ENCODE measurements around the gene ILF3.
A peak's percentile ranks its signal among the peaks of the same experiment; 100 is the strongest.

ILF3 gene

DNA sequence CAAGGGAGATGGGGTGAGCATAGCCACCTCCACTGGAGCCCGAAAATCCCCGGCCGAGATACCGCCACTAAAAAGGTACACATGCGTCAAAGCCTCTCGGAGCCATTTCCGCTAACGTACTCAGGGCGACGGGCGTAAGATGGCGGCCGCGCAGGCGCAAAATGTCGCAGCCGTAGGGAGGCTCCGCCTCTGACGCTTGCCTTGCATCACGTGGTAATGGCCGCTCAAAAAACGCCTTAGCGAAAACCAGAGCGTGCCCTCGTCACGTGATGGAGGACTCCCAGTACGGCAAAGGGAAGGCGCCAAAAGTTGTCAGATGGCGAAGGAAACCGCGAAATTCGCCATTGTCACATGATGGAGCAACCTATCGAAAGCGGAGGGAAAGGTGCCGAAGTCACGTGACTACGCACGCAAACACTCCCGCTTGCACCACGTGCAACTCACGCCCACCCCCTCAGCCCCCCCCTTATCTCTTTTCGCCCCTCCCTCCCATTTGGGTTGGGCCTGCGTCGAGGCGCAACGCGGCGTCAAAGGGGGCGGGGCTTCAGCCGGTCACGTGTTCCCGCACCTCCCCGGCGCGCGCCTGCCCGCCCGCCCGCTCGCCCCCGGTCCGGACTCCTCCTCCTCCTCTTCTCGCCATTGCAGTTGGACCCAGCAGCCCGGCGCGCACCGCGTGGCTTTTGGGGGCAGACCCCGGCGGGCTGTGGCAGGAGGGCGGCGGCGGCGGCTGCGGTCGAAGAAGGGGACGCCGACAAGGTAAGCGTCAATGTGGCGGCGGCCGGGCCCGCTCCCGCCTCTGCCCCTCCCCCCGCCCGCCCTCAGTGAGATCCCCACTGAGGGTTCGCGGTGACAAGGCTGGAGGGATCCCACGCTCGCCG lies at the start of gene ILF3:
TSS of gene ILF3 (plus strand) at position 615 of the 878 bp plus-strand sequence. CDS start 16,260 bp downstream, outside the sequence.
- peaks cover 3% of the 10 kb centered on the region for H3K27me3 Mint-ChIP-seq
- CTCF ChIA-PET = interaction anchor here (1.0 to 13.3 kb wide), 2 partner anchors 9 to 73 kb away, joined by 4 to 299 read pairs; no protein-coding TSS in a partner anchor

DNA sequence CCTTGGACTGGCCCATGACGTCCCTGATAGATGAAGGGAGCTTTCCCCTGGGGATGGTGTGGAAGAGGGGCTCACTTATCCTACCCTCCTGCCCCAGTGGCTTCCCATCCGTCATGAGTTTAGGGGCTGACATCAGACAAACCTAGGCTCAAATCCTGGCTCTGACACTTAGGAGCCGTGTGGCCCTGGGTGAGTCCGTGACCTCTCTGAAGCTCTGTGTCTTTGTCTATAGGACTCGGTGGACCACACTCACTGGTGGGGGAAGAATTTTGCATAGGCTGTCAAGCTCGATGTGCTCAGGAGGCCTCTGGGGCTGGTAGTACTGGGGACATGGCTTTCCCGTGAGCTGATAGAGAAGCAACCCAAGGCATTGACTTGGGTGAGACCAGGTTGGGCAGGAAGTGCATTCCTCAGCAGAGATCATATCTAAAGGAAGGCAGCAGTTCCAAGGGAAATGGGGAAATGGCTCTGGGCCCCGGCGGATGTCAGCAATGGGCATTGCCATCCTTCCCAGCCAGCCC lies 49.6 kb upstream of the ILF3 start:
- H3K27ac Mint-ChIP-seq = peak overlapping the region; percentile 100
- DNase-seq = peak; percentile 32
- peaks cover 12% of the 10 kb centered on the region for H3K36me3 Mint-ChIP-seq
- H3K9me3 Mint-ChIP-seq = no peaks in the 10 kb centered on the region
- CTCF ChIA-PET = interaction anchor here (2.3 to 4.4 kb wide), 2 partner anchors 23 to 40 kb away, joined by 11 to 29 read pairs; no protein-coding TSS in a partner anchor
- peak overlapping the region; percentile 99 for H3K4me3 Mint-ChIP-seq
- H3K27me3 Mint-ChIP-seq = peaks cover 15% of the 10 kb centered on the region
- peaks cover 35% of the 10 kb centered on the region for H3K4me1 Mint-ChIP-seq

More for the DNA sequence above, at the start of gene ILF3:
- H3K4me1 Mint-ChIP-seq = peaks cover 40% of the 10 kb centered on the region
- peak within 1 kb of the TSS; percentile 98 for H3K27ac Mint-ChIP-seq
- H3K36me3 Mint-ChIP-seq = peaks cover 24% of the 10 kb centered on the region
- DNase-seq = peak; percentile 100
- H3K4me3 Mint-ChIP-seq = peak within 1 kb of the TSS; percentile 93
- no peaks in the 10 kb centered on the region for H3K9me3 Mint-ChIP-seq

GRCh38 chr19:10611907-10612306 lies 42.2 kb upstream of the ILF3 start:
- CTCF ChIA-PET = interaction anchor here (0.8 to 1.7 kb wide), 3 partner anchors 30 to 32 kb away, joined by 3 to 7 read pairs (median 6); no protein-coding TSS in a partner anchor
- Mint-ChIP-seq H3K36me3 (peaks cover 25% of the 10 kb centered on the region), H3K4me1 (peaks cover 29% of the 10 kb centered on the region), H3K4me3 (no peak overlapping the region), H3K27me3 (no peaks in the 10 kb centered on the region), H3K9me3 (no peaks in the 10 kb centered on the region), H3K27ac (no peak overlapping the region)
- no peak for DNase-seq

GRCh38 chr19:10612499-10613119 lies 41.5 kb upstream of the ILF3 start:
- H3K4me1 Mint-ChIP-seq = peaks cover 30% of the 10 kb centered on the region
- DNase-seq = no peak
- H3K27me3 Mint-ChIP-seq = no peaks in the 10 kb centered on the region
- CTCF ChIA-PET = interaction anchor here (1.3 to 1.7 kb wide), 3 partner anchors 31 to 32 kb away, joined by 3 to 7 read pairs (median 6); no protein-coding TSS in a partner anchor
- H3K36me3 Mint-ChIP-seq = peaks cover 25% of the 10 kb centered on the region
- H3K9me3 Mint-ChIP-seq = no peaks in the 10 kb centered on the region
- H3K4me3 Mint-ChIP-seq = no peak overlapping the region
- no peak overlapping the region for H3K27ac Mint-ChIP-seq

DNA sequence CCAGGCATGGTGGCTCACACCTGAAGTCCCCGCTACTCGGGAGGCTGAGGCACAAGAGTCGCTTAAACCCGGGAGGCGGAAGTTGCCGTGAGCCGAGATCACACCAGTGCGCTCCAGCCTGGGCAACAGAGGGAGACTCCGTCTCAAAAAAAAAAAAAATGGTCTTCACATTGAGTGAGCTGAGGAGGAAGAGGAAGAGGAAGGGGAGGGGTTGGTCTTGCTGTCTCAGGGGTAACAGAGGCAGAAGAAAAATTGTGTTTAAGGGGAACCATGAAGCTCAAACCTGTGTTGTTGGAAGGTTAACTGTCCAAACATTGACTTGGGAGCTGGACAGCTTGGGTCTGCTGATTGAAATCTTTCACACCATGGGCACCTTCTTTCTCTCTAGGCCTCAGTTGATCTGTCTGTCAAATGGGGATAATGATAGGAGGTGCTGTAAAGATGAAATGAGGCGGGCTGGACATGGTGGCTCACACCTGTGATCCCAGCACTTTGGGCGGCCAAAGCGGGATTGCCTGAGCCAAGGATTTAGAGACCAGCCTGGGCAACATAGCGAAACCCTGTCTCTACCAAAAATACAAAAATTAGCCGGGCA lies 38.6 kb upstream of the ILF3 start:
- Mint-ChIP-seq H3K9me3 (no peaks in the 10 kb centered on the region), H3K27ac (peak overlapping the region; percentile 81), H3K4me1 (peaks cover 36% of the 10 kb centered on the region), H3K27me3 (no peaks in the 10 kb centered on the region), H3K36me3 (peaks cover 29% of the 10 kb centered on the region), H3K4me3 (no peak overlapping the region)
- CTCF ChIA-PET = no interaction called here
- no peak for DNase-seq

DNA sequence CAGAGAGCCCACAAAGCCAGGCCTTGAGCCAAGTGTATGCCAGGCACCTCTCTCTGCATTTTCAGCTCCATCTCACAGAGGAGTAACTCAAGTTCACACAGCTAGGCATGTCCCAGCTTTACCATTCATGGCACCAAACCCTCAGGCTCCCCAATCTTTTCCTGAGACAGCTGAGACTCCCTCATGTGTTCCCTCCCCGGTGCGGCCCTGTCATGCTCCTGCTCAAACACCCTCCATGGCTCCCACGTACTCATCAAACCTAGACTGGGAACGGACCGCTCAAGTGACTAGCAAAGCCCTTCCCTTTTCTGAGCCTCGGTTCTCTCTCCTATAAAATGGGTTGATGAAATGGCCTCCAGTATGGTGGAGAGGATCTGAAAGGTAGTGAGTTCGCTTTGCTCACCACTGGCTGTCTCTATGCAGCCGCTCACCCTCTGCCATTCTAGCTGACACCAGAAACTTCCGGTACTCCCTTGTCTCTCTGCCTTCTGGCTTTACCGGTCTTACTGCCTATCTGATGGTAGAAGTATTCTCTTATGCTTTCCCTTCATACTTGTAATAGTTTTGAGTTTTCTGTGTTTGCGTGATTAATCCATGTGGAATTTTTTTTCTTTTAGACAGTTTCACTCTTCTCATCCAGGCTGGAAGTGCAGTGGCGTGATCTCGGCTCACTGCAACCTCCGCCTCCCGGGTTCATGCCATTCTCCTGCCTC lies 36.6 kb upstream of the ILF3 start:
- H3K27me3 Mint-ChIP-seq = no peaks in the 10 kb centered on the region
- no peaks in the 10 kb centered on the region for H3K9me3 Mint-ChIP-seq
- peaks cover 40% of the 10 kb centered on the region for H3K36me3 Mint-ChIP-seq
- peak overlapping the region; percentile 73 for H3K27ac Mint-ChIP-seq
- no peak overlapping the region for H3K4me3 Mint-ChIP-seq
- no peak for DNase-seq
- peaks cover 51% of the 10 kb centered on the region for H3K4me1 Mint-ChIP-seq
- CTCF ChIA-PET = interaction anchor here (1.2 to 1.6 kb wide), 2 partner anchors 27 to 36 kb away, joined by 4 to 7 read pairs; no protein-coding TSS in a partner anchor

DNA sequence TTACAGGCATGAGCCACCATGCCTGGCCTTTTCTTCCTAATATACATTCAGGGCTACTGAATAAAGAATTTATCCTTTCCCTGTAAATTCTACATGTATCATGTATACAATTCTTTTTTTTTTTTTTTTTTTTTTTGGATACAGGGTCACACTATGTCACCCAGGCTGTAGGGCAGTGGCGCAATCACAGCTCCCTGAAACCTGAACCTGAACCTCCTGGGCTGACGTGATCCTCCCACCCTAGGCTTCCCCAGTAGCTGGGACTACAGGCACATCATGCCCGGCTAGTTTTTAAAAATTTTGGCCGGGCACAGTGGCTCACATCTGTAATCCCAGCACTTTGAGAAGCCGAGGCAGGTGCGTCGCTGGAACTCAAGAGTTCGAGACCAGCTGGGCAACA lies 35.3 kb upstream of the ILF3 start:
- DNase-seq = no peak

DNA sequence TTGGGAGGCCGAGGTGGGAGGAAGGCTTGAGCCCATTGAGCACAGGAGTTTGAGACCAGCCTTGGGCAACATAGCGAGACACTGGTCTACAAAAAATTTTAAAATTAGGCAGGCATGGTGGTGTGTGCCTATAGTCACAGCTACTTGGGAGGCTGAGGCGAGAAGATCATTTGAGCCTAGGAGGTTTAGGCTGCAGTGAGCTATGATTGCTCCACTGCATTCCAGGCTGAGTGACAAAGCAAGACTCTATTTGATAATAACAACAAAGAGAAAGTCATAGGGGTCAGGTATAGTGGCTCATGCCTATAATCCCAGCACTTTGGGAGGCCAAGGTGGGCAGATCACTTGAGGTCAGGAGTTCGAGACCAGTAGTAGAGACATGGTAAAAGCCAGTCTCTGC lies 33.4 kb upstream of the ILF3 start:
- peaks cover 53% of the 10 kb centered on the region for H3K4me1 Mint-ChIP-seq
- H3K27ac Mint-ChIP-seq = no peak overlapping the region
- no peaks in the 10 kb centered on the region for H3K27me3 Mint-ChIP-seq
- peaks cover 27% of the 10 kb centered on the region for H3K36me3 Mint-ChIP-seq
- H3K9me3 Mint-ChIP-seq = no peaks in the 10 kb centered on the region
- H3K4me3 Mint-ChIP-seq = no peak overlapping the region
- DNase-seq = no peak
- CTCF ChIA-PET = interaction anchor here (1.1 kb wide), 1 partner anchor 40 kb away, joined by 8 read pairs; no protein-coding TSS in a partner anchor

More for the DNA sequence above, 35.3 kb upstream of the ILF3 start:
- Mint-ChIP-seq H3K9me3 (no peaks in the 10 kb centered on the region), H3K27me3 (no peaks in the 10 kb centered on the region), H3K4me3 (no peak overlapping the region), H3K27ac (peak overlapping the region; percentile 33), H3K4me1 (peaks cover 52% of the 10 kb centered on the region), H3K36me3 (peaks cover 33% of the 10 kb centered on the region)
- CTCF ChIA-PET = interaction anchor here (0.7 to 1.1 kb wide), 2 partner anchors 10 to 26 kb away, joined by 3 read pairs; no protein-coding TSS in a partner anchor

GRCh38 chr19:10621966-10622365 lies 32.2 kb upstream of the ILF3 start:
- H3K4me1 Mint-ChIP-seq = peaks cover 53% of the 10 kb centered on the region
- no peaks in the 10 kb centered on the region for H3K9me3 Mint-ChIP-seq
- peak overlapping the region; percentile 59 for H3K27ac Mint-ChIP-seq
- CTCF ChIA-PET = interaction anchor here (0.6 to 1.0 kb wide), 2 partner anchors 22 to 39 kb away, joined by 3 to 4 read pairs; no protein-coding TSS in a partner anchor
- DNase-seq = no peak
- H3K4me3 Mint-ChIP-seq = no peak overlapping the region
- no peaks in the 10 kb centered on the region for H3K27me3 Mint-ChIP-seq
- H3K36me3 Mint-ChIP-seq = peaks cover 30% of the 10 kb centered on the region

DNA sequence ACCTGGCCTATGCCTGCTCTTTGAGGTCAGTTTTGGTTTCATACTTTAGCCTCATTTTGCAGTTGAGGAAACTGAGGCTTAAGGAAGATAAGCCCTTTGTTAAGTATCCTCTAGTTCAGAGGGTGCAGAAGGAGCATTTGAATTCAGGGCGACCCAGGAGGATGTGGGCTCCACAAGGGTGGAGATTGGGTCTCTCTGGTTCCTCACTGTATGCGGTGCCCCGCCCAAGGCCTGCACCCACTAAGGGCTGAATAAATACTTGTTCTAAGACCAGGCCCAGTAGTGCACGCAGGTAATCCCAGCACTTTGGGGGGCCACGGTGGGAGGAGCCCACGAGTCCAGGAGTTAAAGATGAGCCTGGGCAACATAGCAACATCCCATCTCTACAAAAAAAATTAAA lies 29.6 kb upstream of the ILF3 start:
- H3K27ac Mint-ChIP-seq = peak overlapping the region; percentile 88
- peaks cover 47% of the 10 kb centered on the region for H3K4me1 Mint-ChIP-seq
- H3K4me3 Mint-ChIP-seq = peak overlapping the region; percentile 2
- no peaks in the 10 kb centered on the region for H3K27me3 Mint-ChIP-seq
- H3K36me3 Mint-ChIP-seq = peaks cover 36% of the 10 kb centered on the region
- CTCF ChIA-PET = no interaction called here
- peak; percentile 62 for DNase-seq
- no peaks in the 10 kb centered on the region for H3K9me3 Mint-ChIP-seq

GRCh38 chr19:10625003-10625761 lies 29.0 kb upstream of the ILF3 start, which contains the start of gene SLC44A2:
TSS of gene SLC44A2 (plus strand) at chr19:10625553. CDS start at chr19:10625634, 81 bp downstream.
- H3K9me3 Mint-ChIP-seq = no peaks in the 10 kb centered on the region
- H3K36me3 Mint-ChIP-seq = peaks cover 39% of the 10 kb centered on the region
- no peaks in the 10 kb centered on the region for H3K27me3 Mint-ChIP-seq
- CTCF ChIA-PET = interaction anchor here (0.7 kb wide), 1 partner anchor 44 kb away, joined by 3 read pairs; no protein-coding TSS in a partner anchor
- peak within 1 kb of the TSS; percentile 2 for H3K4me3 Mint-ChIP-seq
- DNase-seq = no peak
- H3K27ac Mint-ChIP-seq = peak within 1 kb of the TSS; percentile 88
- H3K4me1 Mint-ChIP-seq = peaks cover 46% of the 10 kb centered on the region

- H3K27ac Mint-ChIP-seq = peak overlapping the region; percentile 68
- no peaks in the 10 kb centered on the region for H3K27me3 Mint-ChIP-seq
- DNase-seq = no peak
- H3K36me3 Mint-ChIP-seq = peaks cover 35% of the 10 kb centered on the region
- CTCF ChIA-PET = interaction anchor here (0.6 kb wide), 2 partner anchors 18 to 134 kb away, joined by 3 to 4 read pairs; no protein-coding TSS in a partner anchor
- peaks cover 41% of the 10 kb centered on the region for H3K4me1 Mint-ChIP-seq
- no peak overlapping the region for H3K4me3 Mint-ChIP-seq
- no peaks in the 10 kb centered on the region for H3K9me3 Mint-ChIP-seq
Measured at GRCh38 chr19:10625762-10626138, 28.4 kb upstream of the ILF3 start.
